Inflammatory macrophage (primary cell): ENCODE data around the gene C1orf87.
"Not testable (repeated sequence)": the region's sequence is repeated elsewhere in the genome, so short reads cannot be mapped to it uniquely, and the experiment has no call there.

Source experiments
- DNase-seq, 2 donors: peaks; one replicate each; pipeline ENCODE4 v3.0.0-alpha.2; 2020 to 2022

Gene C1orf87

GRCh38 chr1:59992040-59992820 lies 81.3 kb downstream of the C1orf87 start:
- DNase-seq, result no peak

GRCh38 chr1:59990470-59990869 lies 83.1 kb downstream of the C1orf87 start:
- DNase-seq, result no peak

- DNase-seq, result no peak
Observed at GRCh38 chr1:59986516-59987310, 86.9 kb downstream of the C1orf87 start.

- DNase-seq, result no peak
Observed at GRCh38 chr1:59985911-59986515, 87.6 kb downstream of the C1orf87 start.

GRCh38 chr1:59979666-59980065 lies 93.9 kb downstream of the C1orf87 start:
- no peak for DNase-seq

GRCh38 chr1:59978511-59978910 lies 95.1 kb downstream of the C1orf87 start:
- no peak for DNase-seq

- DNase-seq, result no peak
Observed at GRCh38 chr1:59978026-59978425, 95.5 kb downstream of the C1orf87 start.

- no peak for DNase-seq
Observed at GRCh38 chr1:59977075-59977410, 96.5 kb downstream of the C1orf87 start.

- peak; percentile 53 to 58 for DNase-seq
Observed at GRCh38 chr1:59976194-59977074, 97.1 kb downstream of the C1orf87 start.

GRCh38 chr1:59973719-59974118 lies 99.9 kb downstream of the C1orf87 start:
- no peak for DNase-seq

GRCh38 chr1:59972216-59972927 lies 101.2 kb downstream of the C1orf87 start:
- no peak for DNase-seq

GRCh38 chr1:59971464-59971911 lies 102.1 kb downstream of the C1orf87 start:
- DNase-seq, result peak; percentile 57 to 69

GRCh38 chr1:59969542-59970175 lies 103.9 kb downstream of the C1orf87 start:
- not testable (repeated sequence) for DNase-seq

GRCh38 chr1:59968746-59969145 lies 104.8 kb downstream of the C1orf87 start:
- DNase-seq, result not testable (repeated sequence)

GRCh38 chr1:59967780-59968179 lies 105.8 kb downstream of the C1orf87 start:
- DNase-seq, result no peak

- no peak for DNase-seq
Observed at GRCh38 chr1:59967141-59967697, 106.4 kb downstream of the C1orf87 start.

GRCh38 chr1:59952065-59952464 lies 121.5 kb downstream of the C1orf87 start:
- no peak for DNase-seq

- DNase-seq, result no peak
Observed at GRCh38 chr1:59949648-59950047, 123.9 kb downstream of the C1orf87 start.

GRCh38 chr1:59948990-59949389 lies 124.6 kb downstream of the C1orf87 start:
- no peak for DNase-seq

GRCh38 chr1:59947047-59947938 lies 126.3 kb downstream of the C1orf87 start:
- DNase-seq, result peak; percentile 47 to 66
